DND-41 (cell line): Measurements from ENCODE around the gene CEACAM21.

Source experiments
- EZH2 ChIP-seq: IDR thresholded peaks from 3 replicates; pipeline ENCODE4 v1.6.1; 2012; ENCODE audit warnings: borderline replicate concordance, low read depth, mild to moderate bottlenecking, moderate library complexity, low read length, inconsistent platforms; ENCODE audit not compliant: severe bottlenecking
- TF ChIP-seq, protein P1 (sequence below): IDR thresholded peaks from 2 replicates; pipeline ENCODE4 v1.5.1; 2012; ENCODE audit warnings: borderline replicate concordance, low read length, moderate library complexity, mild to moderate bottlenecking; ENCODE audit not compliant: poor library complexity, severe bottlenecking; ENCODE audit errors: extremely low read depth

- TF ChIP-seq, protein P1, sequence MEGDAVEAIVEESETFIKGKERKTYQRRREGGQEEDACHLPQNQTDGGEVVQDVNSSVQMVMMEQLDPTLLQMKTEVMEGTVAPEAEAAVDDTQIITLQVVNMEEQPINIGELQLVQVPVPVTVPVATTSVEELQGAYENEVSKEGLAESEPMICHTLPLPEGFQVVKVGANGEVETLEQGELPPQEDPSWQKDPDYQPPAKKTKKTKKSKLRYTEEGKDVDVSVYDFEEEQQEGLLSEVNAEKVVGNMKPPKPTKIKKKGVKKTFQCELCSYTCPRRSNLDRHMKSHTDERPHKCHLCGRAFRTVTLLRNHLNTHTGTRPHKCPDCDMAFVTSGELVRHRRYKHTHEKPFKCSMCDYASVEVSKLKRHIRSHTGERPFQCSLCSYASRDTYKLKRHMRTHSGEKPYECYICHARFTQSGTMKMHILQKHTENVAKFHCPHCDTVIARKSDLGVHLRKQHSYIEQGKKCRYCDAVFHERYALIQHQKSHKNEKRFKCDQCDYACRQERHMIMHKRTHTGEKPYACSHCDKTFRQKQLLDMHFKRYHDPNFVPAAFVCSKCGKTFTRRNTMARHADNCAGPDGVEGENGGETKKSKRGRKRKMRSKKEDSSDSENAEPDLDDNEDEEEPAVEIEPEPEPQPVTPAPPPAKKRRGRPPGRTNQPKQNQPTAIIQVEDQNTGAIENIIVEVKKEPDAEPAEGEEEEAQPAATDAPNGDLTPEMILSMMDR, result no peak
- no peak for TF ChIP-seq EZH2
Observed at GRCh38 chr19:41607668-41608067, 31.7 kb downstream of the CEACAM21 start.
